ENCODE data around the gene EBNA1BP2.

DNA sequence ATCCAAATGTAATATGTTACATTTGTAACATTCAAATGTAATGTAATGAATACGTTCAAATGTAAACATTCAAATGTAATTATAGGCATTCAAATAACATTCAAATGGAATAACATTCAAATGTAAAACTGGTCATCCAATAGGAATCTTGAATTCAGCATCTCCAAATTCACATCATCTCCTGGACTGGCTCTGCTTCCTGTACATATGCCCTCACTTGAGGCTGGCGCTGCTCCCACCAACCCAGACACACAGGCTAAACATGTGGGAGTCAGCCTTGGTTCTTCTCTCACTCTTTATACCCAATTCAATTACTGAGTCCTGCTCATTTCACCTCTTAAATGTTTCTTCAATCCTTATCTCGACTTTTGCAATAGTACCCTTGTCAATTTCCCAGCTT, 6.9 kb downstream of the EBNA1BP2 start:
- TF ChIP-seq, protein P1, sequence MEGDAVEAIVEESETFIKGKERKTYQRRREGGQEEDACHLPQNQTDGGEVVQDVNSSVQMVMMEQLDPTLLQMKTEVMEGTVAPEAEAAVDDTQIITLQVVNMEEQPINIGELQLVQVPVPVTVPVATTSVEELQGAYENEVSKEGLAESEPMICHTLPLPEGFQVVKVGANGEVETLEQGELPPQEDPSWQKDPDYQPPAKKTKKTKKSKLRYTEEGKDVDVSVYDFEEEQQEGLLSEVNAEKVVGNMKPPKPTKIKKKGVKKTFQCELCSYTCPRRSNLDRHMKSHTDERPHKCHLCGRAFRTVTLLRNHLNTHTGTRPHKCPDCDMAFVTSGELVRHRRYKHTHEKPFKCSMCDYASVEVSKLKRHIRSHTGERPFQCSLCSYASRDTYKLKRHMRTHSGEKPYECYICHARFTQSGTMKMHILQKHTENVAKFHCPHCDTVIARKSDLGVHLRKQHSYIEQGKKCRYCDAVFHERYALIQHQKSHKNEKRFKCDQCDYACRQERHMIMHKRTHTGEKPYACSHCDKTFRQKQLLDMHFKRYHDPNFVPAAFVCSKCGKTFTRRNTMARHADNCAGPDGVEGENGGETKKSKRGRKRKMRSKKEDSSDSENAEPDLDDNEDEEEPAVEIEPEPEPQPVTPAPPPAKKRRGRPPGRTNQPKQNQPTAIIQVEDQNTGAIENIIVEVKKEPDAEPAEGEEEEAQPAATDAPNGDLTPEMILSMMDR (IDR thresholded peaks at IDR 0.05; ENCODE audit: low read length) = no peak
- no peak for TF ChIP-seq EZH2 (IDR thresholded peaks at IDR 0.05; ENCODE audit: borderline replicate concordance, low read length)

Data from OCI-LY1 (cell line).